Endothelial cell of umbilical vein (primary cell): ENCODE results near the gene PCTP. TPM values are rescaled to one million over a fixed set of nuclear protein-coding genes. Genes with fewer than 3 reads are reported as not detected.

Source experiments
- BruUV-seq: library from RNA; stranded (reverse); fragments of 400-500 nt; replicated peaks from 2 replicates; lab custom pipeline; 2021; lab: Mats Ljungman, UMichigan
- CTCF ChIA-PET: fragments of 300-600, 350-600 bp; sonication (Branson Sonifier 250); formaldehyde crosslinking; loops from one replicate; lab custom pipeline; 2021; ENCODE audit warnings: antibody characterized with exemption, inconsistent platforms; lab: Charles Lee
- POLR2A ChIA-PET: fragments of 300-600, 350-600 bp; sonication (Branson Sonifier 250); formaldehyde crosslinking; loops from one replicate; lab custom pipeline; 2021; ENCODE audit warnings: antibody characterized with exemption, inconsistent platforms; lab: Charles Lee
- DNase-seq: peaks from one replicate; pipeline ENCODE4 v3.0.0-alpha.2; 2011; ENCODE audit warnings: low read depth, low spot score
- FAIRE-seq: peaks from 2 replicates; lab custom pipeline; 2011; peaks lifted over from hg19 to GRCh38; lab: Jason Lieb, UNC
- H2AFZ ChIP-seq: 2 replicates; pipeline ENCODE4 v1.6.0; 2012; ENCODE audit warnings: low read depth, low read length, control low read depth, inconsistent platforms
- H3K27ac ChIP-seq: 2 replicates; pipeline ENCODE4 v1.5.1; 2011; ENCODE audit warnings: low read depth, mild to moderate bottlenecking, control low read depth, low read length, moderate library complexity; ENCODE audit not compliant: insufficient read depth
- H3K27me3 ChIP-seq, 2 experiments: 2 replicates each; pipeline versions ENCODE4 v1.6.0 to v1.6.1; 2011; ENCODE audit warnings: low read length in 2 of 2, mixed read lengths in 1 of 2; ENCODE audit not compliant: control insufficient read depth in 2 of 2, insufficient read depth in 2 of 2
- H3K36me3 ChIP-seq, 2 experiments: 2 replicates in 1 of 2; 3 replicates in 1 of 2; pipeline ENCODE4 v1.5.1; 2011; ENCODE audit warnings: low read length in 2 of 2, mild to moderate bottlenecking in 1 of 2, moderate library complexity in 1 of 2; ENCODE audit not compliant: control insufficient read depth in 2 of 2, insufficient read depth in 2 of 2; ENCODE audit errors: extremely low read depth in 1 of 2
- H3K4me1 ChIP-seq: 3 replicates; pipeline ENCODE4 v1.5.1; 2011; ENCODE audit warnings: mild to moderate bottlenecking, low read length; ENCODE audit not compliant: control insufficient read depth, insufficient read depth; ENCODE audit errors: extremely low read depth
- H3K4me2 ChIP-seq: 2 replicates; pipeline ENCODE4 v1.6.1; 2011; ENCODE audit warnings: low read length, control low read depth, mixed read lengths; ENCODE audit not compliant: insufficient read depth
- H3K4me3 ChIP-seq, 3 experiments: fragments of 200-600 bp in 1 of 3; sonication (generic), shearing (Covaris generic) in 1 of 3; replicated peaks in 1 of 3; 2 replicates each; pipeline ENCODE4 v1.5.1; 2011 to 2016; ENCODE audit warnings: control low read depth in 3 of 3, low read length in 3 of 3, mild to moderate bottlenecking in 2 of 3, inconsistent platforms in 1 of 3, low read depth in 1 of 3, moderate library complexity in 1 of 3; ENCODE audit not compliant: insufficient read depth in 1 of 3
- H3K79me2 ChIP-seq: 2 replicates; pipeline ENCODE4 v1.6.0; 2012; ENCODE audit warnings: low read length, inconsistent platforms; ENCODE audit not compliant: control insufficient read depth, insufficient read depth
- H3K9ac ChIP-seq: replicated peaks from 2 replicates; pipeline ENCODE3; 2011; ENCODE audit warnings: low read length, control low read depth; ENCODE audit not compliant: insufficient read depth; ENCODE audit errors: extremely low read depth
- H3K9me1 ChIP-seq: replicated peaks from 3 replicates; pipeline ENCODE4 v1.6.0; 2011; ENCODE audit warnings: mild to moderate bottlenecking, low read length; ENCODE audit not compliant: control insufficient read depth, insufficient read depth; ENCODE audit errors: extremely low read depth
- H3K9me3 ChIP-seq: replicated peaks from 2 replicates; pipeline ENCODE4 v1.5.1; 2012; ENCODE audit warnings: low read length, inconsistent platforms; ENCODE audit not compliant: control insufficient read depth, insufficient read depth
- H4K20me1 ChIP-seq: replicated peaks from 2 replicates; pipeline ENCODE3; 2011; ENCODE audit warnings: mild to moderate bottlenecking, low read length; ENCODE audit not compliant: control insufficient read depth, insufficient read depth; ENCODE audit errors: extremely low read depth
- EZH2 ChIP-seq: IDR thresholded peaks from 2 replicates; pipeline ENCODE4 v1.6.1; 2012; ENCODE audit warnings: borderline replicate concordance, low read depth, mild to moderate bottlenecking, moderate library complexity, low read length, inconsistent platforms; ENCODE audit not compliant: severe bottlenecking
- GATA2 ChIP-seq: IDR thresholded peaks from 2 replicates; pipeline ENCODE4 v1.7.0; 2011; ENCODE audit warnings: low read depth, mild to moderate bottlenecking, moderate library complexity, mixed read lengths, low read length; ENCODE audit not compliant: insufficient read length, insufficient read depth
- JUN ChIP-seq: IDR thresholded peaks from 2 replicates; pipeline ENCODE4 v1.6.1; 2011; ENCODE audit warnings: borderline replicate concordance, low read depth; ENCODE audit not compliant: insufficient read length, insufficient read depth
- MYC ChIP-seq: IDR thresholded peaks from one replicate; pipeline ENCODE4 v1.6.1; 2011; ENCODE audit warnings: mild to moderate bottlenecking, low read depth, low read length
- POLR2A ChIP-seq: IDR thresholded peaks from 2 replicates; pipeline ENCODE4 v1.6.1; 2012; ENCODE audit warnings: low read depth, mild to moderate bottlenecking, control low read depth, low read length
- dilution Hi-C: fragments of 300-500 bp; cut with MboI; formaldehyde crosslinking; loops from one replicate; pipeline ENCODE4 v1.15.0; 2019; ENCODE audit warnings: low sequenced_read_pairs; ENCODE audit not compliant: extremely low pct_ligation_motif_present
- intact Hi-C: fragments of 100-400 bp; cut with micrococcal nuclease; formaldehyde crosslinking; loops from one replicate; pipeline ENCODE4 v1.10.0; 2022
- polyA plus RNA-seq, 4 experiments: library from polyadenylated mRNA; depleted of rRNA in 3 of 4; stranded (reverse) in 3 of 4; unstranded in 1 of 4; fragments of >200 nt; gene quantifications; 2 replicates each; pipeline versions ENCODE4 v1.2.1 to v1.2.3, GENCODE V29; 2011 to 2012; ENCODE audit warnings: missing spikeins in 1 of 4
- total RNA-seq: library from RNA; stranded (reverse); gene quantifications from 2 replicates; pipeline ENCODE4 v1.2.3, GENCODE V29; 2021
- TF ChIP-seq, protein P1 (sequence below): IDR thresholded peaks from 2 replicates; pipeline ENCODE4 v1.6.1; 2011; ENCODE audit not compliant: insufficient read depth, insufficient read length
- TF ChIP-seq, protein P2 (sequence below), 2 donors: IDR thresholded peaks; 1 replicate in 1 of 2; 2 replicates in 1 of 2; pipeline ENCODE4 v1.5.1; 2011; ENCODE audit warnings: low read length in 2 of 2, mild to moderate bottlenecking in 2 of 2, moderate library complexity in 2 of 2, control low read depth in 1 of 2, inconsistent platforms in 1 of 2, low read depth in 1 of 2; ENCODE audit not compliant: insufficient read depth in 1 of 2; ENCODE audit errors: extremely low read depth in 1 of 2

PCTP gene
- total and polyA plus RNA-seq, 2 donors (not counting 3 experiments of a cell fraction or from before 2014, with no cell fraction given): 13.5 to 18.3 TPM

DNA sequence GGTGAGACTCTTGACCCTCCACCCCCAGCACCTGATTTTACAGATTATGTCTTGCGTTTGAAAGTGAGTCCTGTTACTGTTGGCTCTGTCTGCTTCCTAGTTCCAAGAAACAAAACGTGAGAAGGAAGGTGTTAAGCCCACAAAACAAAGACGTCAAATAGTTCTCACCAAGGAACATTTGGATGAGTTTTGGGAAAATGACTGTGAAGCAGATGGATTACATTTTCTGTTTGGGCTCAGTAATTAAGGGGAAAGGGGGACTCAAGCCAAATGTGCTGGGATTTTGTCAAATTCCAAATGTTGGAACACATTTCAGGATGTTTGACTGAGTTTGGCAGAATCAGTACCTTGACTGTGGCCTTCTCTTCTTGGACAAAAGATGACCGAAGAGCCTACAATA is 71.2 kb downstream of the PCTP start:
- no TSS peak for BruUV-seq
- H3K9me3 ChIP-seq: no peaks in the 10 kb centered on the region
- no peaks in the 10 kb centered on the region for H3K9me1 ChIP-seq
- FAIRE-seq: no peak
- H4K20me1 ChIP-seq: no peaks in the 10 kb centered on the region
- TF ChIP-seq JUN: no peak
- TF ChIP-seq EZH2: no peak
- no peak for TF ChIP-seq GATA2
- no peak for TF ChIP-seq MYC
- no peak for TF ChIP-seq POLR2A
- TF ChIP-seq, protein P1, sequence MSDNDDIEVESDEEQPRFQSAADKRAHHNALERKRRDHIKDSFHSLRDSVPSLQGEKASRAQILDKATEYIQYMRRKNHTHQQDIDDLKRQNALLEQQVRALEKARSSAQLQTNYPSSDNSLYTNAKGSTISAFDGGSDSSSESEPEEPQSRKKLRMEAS: no peak
- no peak for DNase-seq
- no peak overlapping the region for H3K9ac ChIP-seq
- H3K4me3 ChIP-seq: no peak overlapping the region
- no peaks in the 10 kb centered on the region for H3K36me3 ChIP-seq
- CTCF ChIA-PET: no interaction called here
- H3K79me2 ChIP-seq: no peaks in the 10 kb centered on the region
- POLR2A ChIA-PET: no interaction called here
- no peaks in the 10 kb centered on the region for H3K4me1 ChIP-seq
- dilution Hi-C loops: no loop called here
- H2AFZ ChIP-seq: no peak overlapping the region
- H3K27ac ChIP-seq: no peak overlapping the region
- no peak overlapping the region for H3K4me2 ChIP-seq
- intact Hi-C loops: no loop called here
- H3K27me3 ChIP-seq: no peaks in the 10 kb centered on the region

DNA sequence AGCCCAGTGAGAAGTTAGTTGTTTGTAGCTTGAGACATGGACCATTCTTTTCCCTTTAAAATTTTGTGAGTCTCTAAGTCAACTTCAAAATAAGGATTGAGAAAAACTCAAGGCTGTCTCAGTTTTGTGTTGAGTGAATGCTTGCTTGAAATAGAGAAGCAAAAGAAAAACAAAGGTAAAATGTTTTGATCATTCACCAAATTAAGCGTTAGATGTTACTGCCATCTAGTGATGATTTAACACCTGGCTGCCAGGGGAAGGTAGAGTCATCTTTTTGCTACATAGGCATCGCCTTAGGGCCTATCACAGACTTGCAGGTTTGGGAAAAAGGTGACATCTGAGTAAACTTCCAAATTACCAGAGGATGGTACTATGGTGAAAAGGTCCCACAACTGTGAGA is 74.4 kb downstream of the PCTP start:
- no peaks in the 10 kb centered on the region for H3K27me3 ChIP-seq
- ChIA-PET CTCF (interaction anchor here (1.1 to 1.2 kb wide), 2 partner anchors 43 to 223 kb away, joined by 3 to 4 read pairs; no protein-coding TSS in a partner anchor), POLR2A (no interaction called here)
- no peaks in the 10 kb centered on the region for H4K20me1 ChIP-seq
- H2AFZ ChIP-seq: no peak overlapping the region
- peak; percentile 8 for DNase-seq
- no peak overlapping the region for H3K4me3 ChIP-seq
- H3K79me2 ChIP-seq: no peaks in the 10 kb centered on the region
- H3K36me3 ChIP-seq: no peaks in the 10 kb centered on the region
- no peaks in the 10 kb centered on the region for H3K9me1 ChIP-seq
- H3K4me2 ChIP-seq: no peak overlapping the region
- no peaks in the 10 kb centered on the region for H3K4me1 ChIP-seq
- TF ChIP-seq, protein P2, sequence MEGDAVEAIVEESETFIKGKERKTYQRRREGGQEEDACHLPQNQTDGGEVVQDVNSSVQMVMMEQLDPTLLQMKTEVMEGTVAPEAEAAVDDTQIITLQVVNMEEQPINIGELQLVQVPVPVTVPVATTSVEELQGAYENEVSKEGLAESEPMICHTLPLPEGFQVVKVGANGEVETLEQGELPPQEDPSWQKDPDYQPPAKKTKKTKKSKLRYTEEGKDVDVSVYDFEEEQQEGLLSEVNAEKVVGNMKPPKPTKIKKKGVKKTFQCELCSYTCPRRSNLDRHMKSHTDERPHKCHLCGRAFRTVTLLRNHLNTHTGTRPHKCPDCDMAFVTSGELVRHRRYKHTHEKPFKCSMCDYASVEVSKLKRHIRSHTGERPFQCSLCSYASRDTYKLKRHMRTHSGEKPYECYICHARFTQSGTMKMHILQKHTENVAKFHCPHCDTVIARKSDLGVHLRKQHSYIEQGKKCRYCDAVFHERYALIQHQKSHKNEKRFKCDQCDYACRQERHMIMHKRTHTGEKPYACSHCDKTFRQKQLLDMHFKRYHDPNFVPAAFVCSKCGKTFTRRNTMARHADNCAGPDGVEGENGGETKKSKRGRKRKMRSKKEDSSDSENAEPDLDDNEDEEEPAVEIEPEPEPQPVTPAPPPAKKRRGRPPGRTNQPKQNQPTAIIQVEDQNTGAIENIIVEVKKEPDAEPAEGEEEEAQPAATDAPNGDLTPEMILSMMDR (IDR thresholded peaks at IDR 0.05; ENCODE audit: extremely low read depth in 1 of 2, insufficient read depth in 1 of 2, low read depth in 1 of 2, low read length in 2 of 2): peak; percentile 7 to 10
- TF ChIP-seq GATA2 (no peak), EZH2 (no peak), POLR2A (no peak)
- no peak overlapping the region for H3K27ac ChIP-seq
- no peak overlapping the region for H3K9ac ChIP-seq
- FAIRE-seq: no peak
- BruUV-seq: no TSS peak
- intact Hi-C loops: loop anchor here (1.0 to 5.0 kb wide), 2 partner anchors 223 to 299 kb away; no protein-coding TSS in a partner anchor
- dilution Hi-C loops: no loop called here
- no peaks in the 10 kb centered on the region for H3K9me3 ChIP-seq
